HepG2 (cell line): Measurements from ENCODE around the gene NCOA1.

Experiments used
- JDP2 ChIP-seq: sonication (generic); formaldehyde crosslinking; IDR thresholded peaks from 2 replicates; pipeline ENCODE4 v1.8.1; 2022; ENCODE audit warnings: missing genetic modification reagents, borderline replicate concordance
- KLF11 ChIP-seq: IDR thresholded peaks from 2 replicates; pipeline ENCODE4 v1.6.1; 2016; ENCODE audit warnings: missing compliant biosample characterization
- POLR2AphosphoS5 ChIP-seq: IDR thresholded peaks from 2 replicates; pipeline ENCODE4 v1.6.1; 2012; ENCODE audit warnings: low read depth, low read length
- SNAI1 ChIP-seq: sonication (generic); formaldehyde crosslinking; IDR thresholded peaks from 2 replicates; pipeline ENCODE4 v1.5.0; 2020; ENCODE audit warnings: mild to moderate bottlenecking, missing genetic modification reagents, borderline replicate concordance
- ZFP36 ChIP-seq: fragments of 150-350 bp; IDR thresholded peaks from 2 replicates; pipeline ENCODE4 v1.6.1; 2018; ENCODE audit warnings: borderline replicate concordance, low read length, low read depth; ENCODE audit not compliant: partially characterized antibody
- ZNF207 ChIP-seq: fragments of 450-650 bp; IDR thresholded peaks from 2 replicates; pipeline ENCODE4 v1.6.1; 2016; ENCODE audit warnings: antibody characterized with exemption, borderline replicate concordance
- ZNF484 ChIP-seq: sonication (generic); formaldehyde crosslinking; IDR thresholded peaks from 2 replicates; pipeline ENCODE4 v1.5.1; 2020; ENCODE audit warnings: mild to moderate bottlenecking, low read depth, missing genetic modification reagents, borderline replicate concordance
- TF ChIP-seq, protein P1 (sequence below): sonication (generic); formaldehyde crosslinking; IDR thresholded peaks from 2 replicates; pipeline ENCODE4 v1.4.0; 2020; ENCODE audit warnings: missing genetic modification reagents
- TF ChIP-seq, protein P2 (sequence below): sonication (generic); formaldehyde crosslinking; IDR thresholded peaks from 2 replicates; pipeline ENCODE4 v1.5.0; 2020; ENCODE audit warnings: mild to moderate bottlenecking, missing genetic modification reagents, moderate library complexity
- TF ChIP-seq, protein P3 (sequence below): sonication (generic); formaldehyde crosslinking; IDR thresholded peaks from 2 replicates; pipeline ENCODE4 v1.8.0; 2023; ENCODE audit warnings: mild to moderate bottlenecking, missing genetic modification reagents

- TF ChIP-seq SNAI1 (CRISPR knock-in tag) (no peak), ZFP36 (no peak), JDP2 (CRISPR knock-in tag) (no peak), ZNF484 (no peak), POLR2AphosphoS5 (no peak), KLF11 (CRISPR knock-in tag) (no peak), ZNF207 (no peak)
- TF ChIP-seq, protein P1, sequence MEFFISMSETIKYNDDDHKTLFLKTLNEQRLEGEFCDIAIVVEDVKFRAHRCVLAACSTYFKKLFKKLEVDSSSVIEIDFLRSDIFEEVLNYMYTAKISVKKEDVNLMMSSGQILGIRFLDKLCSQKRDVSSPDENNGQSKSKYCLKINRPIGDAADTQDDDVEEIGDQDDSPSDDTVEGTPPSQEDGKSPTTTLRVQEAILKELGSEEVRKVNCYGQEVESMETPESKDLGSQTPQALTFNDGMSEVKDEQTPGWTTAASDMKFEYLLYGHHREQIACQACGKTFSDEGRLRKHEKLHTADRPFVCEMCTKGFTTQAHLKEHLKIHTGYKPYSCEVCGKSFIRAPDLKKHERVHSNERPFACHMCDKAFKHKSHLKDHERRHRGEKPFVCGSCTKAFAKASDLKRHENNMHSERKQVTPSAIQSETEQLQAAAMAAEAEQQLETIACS (CRISPR knock-in tag), result no peak
- TF ChIP-seq, protein P2, sequence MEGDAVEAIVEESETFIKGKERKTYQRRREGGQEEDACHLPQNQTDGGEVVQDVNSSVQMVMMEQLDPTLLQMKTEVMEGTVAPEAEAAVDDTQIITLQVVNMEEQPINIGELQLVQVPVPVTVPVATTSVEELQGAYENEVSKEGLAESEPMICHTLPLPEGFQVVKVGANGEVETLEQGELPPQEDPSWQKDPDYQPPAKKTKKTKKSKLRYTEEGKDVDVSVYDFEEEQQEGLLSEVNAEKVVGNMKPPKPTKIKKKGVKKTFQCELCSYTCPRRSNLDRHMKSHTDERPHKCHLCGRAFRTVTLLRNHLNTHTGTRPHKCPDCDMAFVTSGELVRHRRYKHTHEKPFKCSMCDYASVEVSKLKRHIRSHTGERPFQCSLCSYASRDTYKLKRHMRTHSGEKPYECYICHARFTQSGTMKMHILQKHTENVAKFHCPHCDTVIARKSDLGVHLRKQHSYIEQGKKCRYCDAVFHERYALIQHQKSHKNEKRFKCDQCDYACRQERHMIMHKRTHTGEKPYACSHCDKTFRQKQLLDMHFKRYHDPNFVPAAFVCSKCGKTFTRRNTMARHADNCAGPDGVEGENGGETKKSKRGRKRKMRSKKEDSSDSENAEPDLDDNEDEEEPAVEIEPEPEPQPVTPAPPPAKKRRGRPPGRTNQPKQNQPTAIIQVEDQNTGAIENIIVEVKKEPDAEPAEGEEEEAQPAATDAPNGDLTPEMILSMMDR (CRISPR knock-in tag), result no peak
- TF ChIP-seq, protein P3, sequence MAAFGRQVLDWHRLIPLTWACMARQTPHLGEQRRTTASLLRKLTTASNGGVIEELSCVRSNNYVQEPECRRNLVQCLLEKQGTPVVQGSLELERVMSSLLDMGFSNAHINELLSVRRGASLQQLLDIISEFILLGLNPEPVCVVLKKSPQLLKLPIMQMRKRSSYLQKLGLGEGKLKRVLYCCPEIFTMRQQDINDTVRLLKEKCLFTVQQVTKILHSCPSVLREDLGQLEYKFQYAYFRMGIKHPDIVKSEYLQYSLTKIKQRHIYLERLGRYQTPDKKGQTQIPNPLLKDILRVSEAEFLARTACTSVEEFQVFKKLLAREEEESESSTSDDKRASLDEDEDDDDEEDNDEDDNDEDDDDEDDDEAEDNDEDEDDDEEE (CRISPR knock-in tag), result no peak
Measured at GRCh38 chr2:24530796-24531195, 39.7 kb downstream of the NCOA1 start.
